ENCODE measurements around the gene LDAF1.

DNA sequence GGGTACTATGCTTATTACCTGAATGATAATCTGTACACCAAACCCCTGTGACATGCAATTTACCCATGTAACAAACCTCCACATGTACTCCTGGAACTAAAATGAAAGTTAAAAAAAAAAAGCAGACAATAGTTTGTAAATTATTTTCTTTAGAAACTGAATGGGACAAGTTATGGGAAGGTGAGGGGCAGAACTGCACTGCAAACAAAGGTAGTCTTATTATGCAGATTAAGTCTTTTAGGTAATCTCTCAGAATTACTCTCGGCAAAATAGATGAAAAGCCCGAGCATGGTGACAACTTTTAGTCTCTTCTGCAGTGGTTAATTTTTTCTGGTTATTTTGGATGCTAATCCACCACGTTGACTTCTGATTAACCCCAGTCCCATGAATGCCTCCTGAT, 25.5 kb downstream of the LDAF1 start:
- TF ChIP-seq JUND (IDR thresholded peaks at IDR 0.05) (no peak), TAF1 (conservative IDR thresholded peaks at IDR 0.05) (no peak), RAD21 (IDR thresholded peaks at IDR 0.05) (no peak), GABPA (IDR thresholded peaks at IDR 0.05 in 1 of 2, conservative IDR thresholded peaks at IDR 0.05 in 1 of 2) (no peak)

Data from liver (tissue), 2 donors.